ENCODE measurements around the gene CHGA. TPM values are rescaled to one million over a fixed set of nuclear protein-coding genes. Genes with fewer than 3 reads are reported as not detected.

CHGA gene
- total RNA-seq, result not detected
- long read RNA-seq, result 0 reads

GRCh38 chr14:92922883-92923743 is at the start of gene CHGA:
TSS of gene CHGA (plus strand) at chr14:92923150. CDS start at chr14:92923360, 210 bp downstream.
- intact Hi-C loops (cut with DNase I), result no loop called here
- no peaks in the 10 kb centered on the region for H3K9me3 ChIP-seq
- H3K4me3 ChIP-seq, result no peak within 1 kb of the TSS

GRCh38 chr14:92874962-92875661 is 47.8 kb upstream of the CHGA start:
- ATAC-seq (peak; percentile 12), DNase-seq (no peak)
- no peaks in the 10 kb centered on the region for H3K9me3 ChIP-seq
- H3K27me3 ChIP-seq, result no peaks in the 10 kb centered on the region
- intact Hi-C loops (cut with DNase I), result no loop called here
- TF ChIP-seq CTCF (IDR thresholded peaks at IDR 0.05), result no peak
- H3K4me1 ChIP-seq, result no peaks in the 10 kb centered on the region
- no peak overlapping the region for H3K27ac ChIP-seq
- no peak overlapping the region for H3K4me3 ChIP-seq
- no peaks in the 10 kb centered on the region for H3K36me3 ChIP-seq

More at GRCh38 chr14:92922883-92923743, at the start of gene CHGA:
- TF ChIP-seq CTCF (IDR thresholded peaks at IDR 0.05), result no peak
- peak; percentile 76 for DNase-seq
- Histone ChIP-seq H3K4me1 (no peaks in the 10 kb centered on the region), H3K27ac (no peak within 1 kb of the TSS), H3K27me3 (peaks cover 22% of the 10 kb centered on the region), H3K36me3 (no peaks in the 10 kb centered on the region)
- ATAC-seq, result peak; percentile 74

GRCh38 chr14:92877757-92878431 is 45.1 kb upstream of the CHGA start:
- ATAC-seq (peak; percentile 40), DNase-seq (no peak)
- TF ChIP-seq CTCF (IDR thresholded peaks at IDR 0.05), result no peak
- intact Hi-C loops (cut with DNase I), result no loop called here
- H3K27ac ChIP-seq, result no peak overlapping the region
- H3K4me3 ChIP-seq, result no peak overlapping the region
- H3K9me3 ChIP-seq, result no peaks in the 10 kb centered on the region
- no peaks in the 10 kb centered on the region for H3K36me3 ChIP-seq
- no peaks in the 10 kb centered on the region for H3K27me3 ChIP-seq
- H3K4me1 ChIP-seq, result no peaks in the 10 kb centered on the region

GRCh38 chr14:92880351-92880750 is 42.6 kb upstream of the CHGA start:
- TF ChIP-seq CTCF (IDR thresholded peaks at IDR 0.05), result no peak

GRCh38 chr14:92880851-92881250 is 42.1 kb upstream of the CHGA start:
- Histone ChIP-seq H3K9me3 (no peaks in the 10 kb centered on the region), H3K27ac (no peak overlapping the region), H3K36me3 (no peaks in the 10 kb centered on the region), H3K4me1 (no peaks in the 10 kb centered on the region), H3K4me3 (no peak overlapping the region), H3K27me3 (peaks cover 8% of the 10 kb centered on the region)
- TF ChIP-seq CTCF (IDR thresholded peaks at IDR 0.05), result peak; percentile 23
- peak; percentile 80 for ATAC-seq
- no peak for DNase-seq
- intact Hi-C loops (cut with DNase I), result no loop called here

More at GRCh38 chr14:92880351-92880750, 42.6 kb upstream of the CHGA start:
- DNase-seq (no peak), ATAC-seq (no peak)
- Histone ChIP-seq H3K27me3 (peaks cover 8% of the 10 kb centered on the region), H3K36me3 (no peaks in the 10 kb centered on the region), H3K27ac (no peak overlapping the region), H3K4me3 (no peak overlapping the region), H3K4me1 (no peaks in the 10 kb centered on the region), H3K9me3 (no peaks in the 10 kb centered on the region)
- intact Hi-C loops (cut with DNase I), result no loop called here
